ENCODE data around the gene PDSS2.

DNA sequence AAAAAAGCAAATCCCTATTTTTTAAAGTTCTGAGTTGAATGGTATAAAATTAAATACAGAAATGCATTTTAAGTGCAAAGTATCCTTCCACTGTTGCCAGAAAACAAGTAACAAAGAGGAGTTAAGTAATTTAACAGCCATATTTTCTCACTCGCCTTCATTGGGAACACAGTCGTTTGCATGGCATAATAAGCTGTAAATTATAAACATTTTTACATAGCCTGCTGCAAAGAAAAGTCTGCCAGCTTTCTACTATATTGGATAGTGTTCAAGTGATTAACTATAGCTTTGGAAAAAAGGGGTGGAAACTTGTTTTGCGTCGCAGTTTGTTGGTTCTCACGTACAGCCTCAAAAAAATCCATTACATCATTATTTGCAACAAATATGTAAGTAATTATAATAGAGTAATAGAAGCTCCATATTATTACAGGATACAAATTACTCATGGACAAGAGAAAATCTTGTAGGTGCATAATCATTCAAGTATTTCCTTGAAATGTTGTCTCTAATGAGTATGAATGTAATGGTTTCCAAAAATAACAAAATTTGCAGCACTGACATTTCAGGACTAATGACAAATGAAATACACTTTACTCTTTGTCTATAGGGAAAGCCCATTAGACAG, 139.3 kb downstream of the PDSS2 start:
- TF ChIP-seq, protein P1, sequence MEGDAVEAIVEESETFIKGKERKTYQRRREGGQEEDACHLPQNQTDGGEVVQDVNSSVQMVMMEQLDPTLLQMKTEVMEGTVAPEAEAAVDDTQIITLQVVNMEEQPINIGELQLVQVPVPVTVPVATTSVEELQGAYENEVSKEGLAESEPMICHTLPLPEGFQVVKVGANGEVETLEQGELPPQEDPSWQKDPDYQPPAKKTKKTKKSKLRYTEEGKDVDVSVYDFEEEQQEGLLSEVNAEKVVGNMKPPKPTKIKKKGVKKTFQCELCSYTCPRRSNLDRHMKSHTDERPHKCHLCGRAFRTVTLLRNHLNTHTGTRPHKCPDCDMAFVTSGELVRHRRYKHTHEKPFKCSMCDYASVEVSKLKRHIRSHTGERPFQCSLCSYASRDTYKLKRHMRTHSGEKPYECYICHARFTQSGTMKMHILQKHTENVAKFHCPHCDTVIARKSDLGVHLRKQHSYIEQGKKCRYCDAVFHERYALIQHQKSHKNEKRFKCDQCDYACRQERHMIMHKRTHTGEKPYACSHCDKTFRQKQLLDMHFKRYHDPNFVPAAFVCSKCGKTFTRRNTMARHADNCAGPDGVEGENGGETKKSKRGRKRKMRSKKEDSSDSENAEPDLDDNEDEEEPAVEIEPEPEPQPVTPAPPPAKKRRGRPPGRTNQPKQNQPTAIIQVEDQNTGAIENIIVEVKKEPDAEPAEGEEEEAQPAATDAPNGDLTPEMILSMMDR (IDR thresholded peaks at IDR 0.05; ENCODE audit: poor library complexity, severe bottlenecking), result no peak
- no peak for TF ChIP-seq POLR2AphosphoS5 (IDR thresholded peaks at IDR 0.05)
